ENCODE measurements around the gene UIMC1. TPM values are rescaled to one million over a fixed set of nuclear protein-coding genes. Genes with fewer than 3 reads are reported as not detected.
A peak's percentile ranks its signal among the peaks of the same experiment; 100 is the strongest.

UIMC1 gene
- total and polyA plus RNA-seq, 2 donors (not counting 1 experiment from before 2014, with no cell fraction given), result 49.2 to 98.1 TPM

DNA sequence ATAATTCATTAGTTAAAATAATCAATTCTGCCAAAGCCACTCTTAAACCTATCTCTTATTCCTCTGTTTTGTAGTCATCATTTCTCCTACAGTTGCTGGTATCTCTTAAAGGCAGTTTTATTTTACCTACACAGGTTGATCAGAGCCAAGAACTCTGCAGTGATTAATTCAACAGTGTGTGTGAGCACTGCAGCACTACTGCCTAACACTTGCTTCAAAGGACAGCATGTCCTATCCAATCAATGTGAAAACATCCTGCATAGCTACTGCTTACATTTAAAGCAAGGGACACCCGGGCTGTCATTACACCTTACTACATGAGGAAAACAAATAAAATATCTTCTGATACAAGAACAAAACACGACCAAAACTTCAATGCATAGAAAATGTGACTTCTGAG lies 62.3 kb downstream of the UIMC1 start:
- H3K4me3 Mint-ChIP-seq, result no peak overlapping the region
- POLR2A ChIA-PET, result no interaction called here
- Histone ChIP-seq H4K20me1 (ENCODE audit: control insufficient read depth, insufficient read depth, low read length, poor library complexity, severe bottlenecking) (peaks cover 4% of the 10 kb centered on the region), H3K4me3 (ENCODE audit: control extremely low read depth in 1 of 5, extremely low read depth in 1 of 5, insufficient read depth in 1 of 5, low read depth in 2 of 5, low read length in 4 of 5) (no peak overlapping the region), H3K9ac (ENCODE audit: low read length) (no peak overlapping the region), H3K4me2 (replicated peaks; ENCODE audit: low read depth, low read length, poor library complexity, severe bottlenecking) (no peak overlapping the region), H3K36me3 (replicated peaks in 1 of 2; ENCODE audit: control extremely low read depth in 1 of 2, control insufficient read depth in 1 of 2, extremely low read depth in 1 of 2, insufficient read depth in 2 of 2, low read length in 1 of 2) (peaks cover 19 to 76% of the 10 kb centered on the region in 2 experiments), H3K9me3 (ENCODE audit: control extremely low read depth in 1 of 3, control insufficient read depth in 2 of 3, insufficient read depth in 1 of 3, low read length in 2 of 3) (no peaks in the 10 kb centered on the region), H3K27ac (ENCODE audit: low read length in 2 of 2) (no peak overlapping the region), H3K4me1 (ENCODE audit: control insufficient read depth in 2 of 2, insufficient read depth in 2 of 2, low read length in 2 of 2) (no peaks in the 10 kb centered on the region), H3K79me2 (ENCODE audit: control insufficient read depth, insufficient read depth, low read length) (peaks cover 10% of the 10 kb centered on the region), H3K27me3 (replicated peaks in 1 of 4; ENCODE audit: control extremely low read depth in 1 of 4, control insufficient read depth in 3 of 4, insufficient read depth in 4 of 4, low read length in 3 of 4) (no peaks in the 10 kb centered on the region), H2AFZ (ENCODE audit: insufficient read depth, low read depth, low read length, poor library complexity, severe bottlenecking) (no peak overlapping the region)
- ATAC-seq (ENCODE audit: low read depth) (no peak), DNase-seq (no peak)
- H3K9me3 Mint-ChIP-seq (ENCODE audit: insufficient read depth), result no peaks in the 10 kb centered on the region
- H3K27ac Mint-ChIP-seq, result peak overlapping the region; percentile 47
- no peaks in the 10 kb centered on the region for H3K4me1 Mint-ChIP-seq
- TF ChIP-seq, protein P1, sequence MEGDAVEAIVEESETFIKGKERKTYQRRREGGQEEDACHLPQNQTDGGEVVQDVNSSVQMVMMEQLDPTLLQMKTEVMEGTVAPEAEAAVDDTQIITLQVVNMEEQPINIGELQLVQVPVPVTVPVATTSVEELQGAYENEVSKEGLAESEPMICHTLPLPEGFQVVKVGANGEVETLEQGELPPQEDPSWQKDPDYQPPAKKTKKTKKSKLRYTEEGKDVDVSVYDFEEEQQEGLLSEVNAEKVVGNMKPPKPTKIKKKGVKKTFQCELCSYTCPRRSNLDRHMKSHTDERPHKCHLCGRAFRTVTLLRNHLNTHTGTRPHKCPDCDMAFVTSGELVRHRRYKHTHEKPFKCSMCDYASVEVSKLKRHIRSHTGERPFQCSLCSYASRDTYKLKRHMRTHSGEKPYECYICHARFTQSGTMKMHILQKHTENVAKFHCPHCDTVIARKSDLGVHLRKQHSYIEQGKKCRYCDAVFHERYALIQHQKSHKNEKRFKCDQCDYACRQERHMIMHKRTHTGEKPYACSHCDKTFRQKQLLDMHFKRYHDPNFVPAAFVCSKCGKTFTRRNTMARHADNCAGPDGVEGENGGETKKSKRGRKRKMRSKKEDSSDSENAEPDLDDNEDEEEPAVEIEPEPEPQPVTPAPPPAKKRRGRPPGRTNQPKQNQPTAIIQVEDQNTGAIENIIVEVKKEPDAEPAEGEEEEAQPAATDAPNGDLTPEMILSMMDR (IDR thresholded peaks at IDR 0.05), result no peak
- no peak for TF ChIP-seq EZH2 (IDR thresholded peaks at IDR 0.05; ENCODE audit: borderline replicate concordance, insufficient read depth, low read depth, low read length, poor library complexity, severe bottlenecking)
- CTCF ChIA-PET, result no interaction called here
- no peaks in the 10 kb centered on the region for H3K27me3 Mint-ChIP-seq
- WGBS (ENCODE audit: insufficient coverage), result no CpG with 5 or more reads among the region's 2 CpGs
- intact Hi-C loops (cut with micrococcal nuclease), result no loop called here

DNA sequence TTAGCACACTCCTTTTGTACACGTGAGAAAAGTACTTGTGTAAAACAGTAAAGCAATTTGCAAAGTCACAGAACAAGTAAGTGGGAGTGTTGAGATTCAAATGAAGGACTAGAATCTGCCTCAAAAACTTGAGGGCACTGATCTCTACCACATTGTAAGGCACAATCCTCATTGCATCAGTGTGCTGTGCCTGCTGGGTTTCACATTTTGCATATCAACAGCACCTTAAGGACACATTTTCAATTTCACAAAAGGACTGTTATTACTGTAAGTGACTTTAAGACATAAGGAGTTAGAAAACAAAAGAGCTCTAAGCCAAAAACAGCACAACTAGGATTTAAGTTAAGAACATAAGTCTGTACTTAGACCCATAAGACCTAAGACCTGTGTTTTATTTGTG lies 62.8 kb downstream of the UIMC1 start:
- no peaks in the 10 kb centered on the region for H3K4me1 ChIP-seq (ENCODE audit: control insufficient read depth in 2 of 2, insufficient read depth in 2 of 2, low read length in 2 of 2)
- peaks cover 4% of the 10 kb centered on the region for H4K20me1 ChIP-seq (ENCODE audit: control insufficient read depth, insufficient read depth, low read length, poor library complexity, severe bottlenecking)
- WGBS (ENCODE audit: insufficient coverage), result 100% methylated on average over 1 of the region's 1 CpG
- no peak overlapping the region for H3K9ac ChIP-seq (ENCODE audit: low read length)
- ChIA-PET CTCF (no interaction called here), POLR2A (no interaction called here)
- Mint-ChIP-seq H3K27me3 (no peaks in the 10 kb centered on the region), H3K27ac (no peak overlapping the region), H3K4me3 (no peak overlapping the region), H3K4me1 (no peaks in the 10 kb centered on the region), H3K9me3 (ENCODE audit: insufficient read depth) (no peaks in the 10 kb centered on the region)
- intact Hi-C loops (cut with micrococcal nuclease), result no loop called here
- no peak overlapping the region for H3K4me3 ChIP-seq (ENCODE audit: control extremely low read depth in 1 of 5, extremely low read depth in 1 of 5, insufficient read depth in 1 of 5, low read depth in 2 of 5, low read length in 4 of 5)
- H3K27ac ChIP-seq (ENCODE audit: low read length in 2 of 2), result no peak overlapping the region
- no peaks in the 10 kb centered on the region for H3K27me3 ChIP-seq (replicated peaks in 1 of 4; ENCODE audit: control extremely low read depth in 1 of 4, control insufficient read depth in 3 of 4, insufficient read depth in 4 of 4, low read length in 3 of 4)
- H3K79me2 ChIP-seq (ENCODE audit: control insufficient read depth, insufficient read depth, low read length), result peaks cover 10% of the 10 kb centered on the region
- H3K36me3 ChIP-seq (replicated peaks in 1 of 2; ENCODE audit: control extremely low read depth in 1 of 2, control insufficient read depth in 1 of 2, extremely low read depth in 1 of 2, insufficient read depth in 2 of 2, low read length in 1 of 2), result peaks cover 19 to 76% of the 10 kb centered on the region in 2 experiments
- DNase-seq (no peak), ATAC-seq (ENCODE audit: low read depth) (no peak)
- TF ChIP-seq EZH2 (IDR thresholded peaks at IDR 0.05; ENCODE audit: borderline replicate concordance, insufficient read depth, low read depth, low read length, poor library complexity, severe bottlenecking), result no peak
- TF ChIP-seq, protein P1 (IDR thresholded peaks at IDR 0.05), result no peak
- no peak overlapping the region for H2AFZ ChIP-seq (ENCODE audit: insufficient read depth, low read depth, low read length, poor library complexity, severe bottlenecking)
- H3K9me3 ChIP-seq (ENCODE audit: control extremely low read depth in 1 of 3, control insufficient read depth in 2 of 3, insufficient read depth in 1 of 3, low read length in 2 of 3), result no peaks in the 10 kb centered on the region
- no peak overlapping the region for H3K4me2 ChIP-seq (replicated peaks; ENCODE audit: low read depth, low read length, poor library complexity, severe bottlenecking)

Data from B cell (primary cell).